Stomach (tissue), 4 donors: Measurements from ENCODE around the gene ATP5F1E.

ENCODE experiments used
- CTCF ChIP-seq, 7 experiments: fragments of 450-650 bp in 4 of 7; fragments of 200-600 bp in 3 of 7; sonication (generic) in 3 of 7; IDR thresholded peaks; one replicate each; pipeline ENCODE4 v1.5.1; 2016 to 2019; ENCODE audit warnings: antibody characterized with exemption in 7 of 7, control low read depth in 2 of 7, mild to moderate bottlenecking in 1 of 7
- EP300 ChIP-seq: sonication (generic); formaldehyde crosslinking; IDR thresholded peaks from one replicate; pipeline ENCODE4 v1.6.1; 2017; ENCODE audit warnings: antibody characterized with exemption
- POLR2A ChIP-seq, 4 donors: fragments of 450-650 bp; IDR thresholded peaks; one replicate each; pipeline ENCODE4 v1.6.1; 2016; ENCODE audit warnings: antibody characterized with exemption in 4 of 4, control low read depth in 2 of 4, mild to moderate bottlenecking in 1 of 4, moderate library complexity in 1 of 4
- POLR2AphosphoS5 ChIP-seq, 3 donors: sonication (generic); formaldehyde crosslinking; IDR thresholded peaks; one replicate each; pipeline ENCODE4 v1.6.1; 2016; ENCODE audit warnings: antibody characterized with exemption in 3 of 3

DNA sequence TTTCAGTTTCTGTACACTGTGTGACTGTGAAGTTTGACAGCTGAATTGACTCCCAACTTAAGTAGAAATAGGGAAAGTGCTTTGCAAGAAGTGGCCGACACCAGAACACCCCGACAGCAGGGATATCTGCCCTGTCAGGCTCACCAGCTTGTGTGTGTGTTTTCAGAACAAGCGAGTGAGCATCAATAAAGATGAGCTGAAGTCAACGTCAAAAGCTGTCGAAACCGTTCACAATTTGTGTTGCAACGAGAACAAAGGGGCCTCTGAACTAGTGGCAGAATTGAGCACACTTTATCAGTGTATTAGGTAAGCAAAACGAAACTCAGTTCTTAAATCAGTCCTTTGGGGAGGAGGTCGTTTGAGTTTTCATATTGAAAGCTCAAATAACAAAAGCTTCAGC is 40.4 kb downstream of the ATP5F1E start:
- TF ChIP-seq POLR2AphosphoS5 (IDR thresholded peaks at IDR 0.05) = no peak
- no peak for TF ChIP-seq EP300
- no peak for TF ChIP-seq CTCF (IDR thresholded peaks at IDR 0.05)
- no peak for TF ChIP-seq POLR2A (IDR thresholded peaks at IDR 0.05)
